GM19023 (cell line): Measurements from ENCODE around the gene NEK5.
"Not testable (repeated sequence)": the region's sequence is repeated elsewhere in the genome, so short reads cannot be mapped to it uniquely, and the experiment has no call there.

Experiments used
- ATAC-seq: cut with Tn5 transposase; IDR thresholded peaks from one replicate; pipeline ENCODE4 v1.9.1; 2021; ENCODE audit warnings: mild to moderate bottlenecking, moderate library complexity; ENCODE audit not compliant: unreplicated experiment

Gene NEK5

DNA sequence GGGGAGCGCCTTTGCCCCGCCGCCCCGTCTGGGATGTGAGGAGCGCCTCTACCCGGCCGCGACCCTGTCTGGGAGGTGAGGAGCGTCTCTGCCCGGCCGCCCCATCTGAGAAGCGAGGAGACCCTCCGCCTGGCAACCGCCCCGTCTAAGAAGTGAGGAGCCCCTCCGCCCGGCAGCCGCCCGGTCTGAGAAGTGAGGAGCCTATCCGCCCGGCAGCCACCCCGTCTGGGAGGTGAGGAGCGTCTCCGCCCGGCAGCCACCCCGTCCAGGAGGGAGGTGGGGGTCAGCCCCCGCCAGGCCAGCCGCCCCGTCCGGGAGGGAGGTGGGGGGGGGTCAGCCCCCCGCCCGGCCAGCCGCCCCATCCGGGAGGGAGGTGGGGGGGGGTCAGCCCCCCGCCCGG lies 49.0 kb downstream of the NEK5 start:
- ATAC-seq, result not testable (repeated sequence)

DNA sequence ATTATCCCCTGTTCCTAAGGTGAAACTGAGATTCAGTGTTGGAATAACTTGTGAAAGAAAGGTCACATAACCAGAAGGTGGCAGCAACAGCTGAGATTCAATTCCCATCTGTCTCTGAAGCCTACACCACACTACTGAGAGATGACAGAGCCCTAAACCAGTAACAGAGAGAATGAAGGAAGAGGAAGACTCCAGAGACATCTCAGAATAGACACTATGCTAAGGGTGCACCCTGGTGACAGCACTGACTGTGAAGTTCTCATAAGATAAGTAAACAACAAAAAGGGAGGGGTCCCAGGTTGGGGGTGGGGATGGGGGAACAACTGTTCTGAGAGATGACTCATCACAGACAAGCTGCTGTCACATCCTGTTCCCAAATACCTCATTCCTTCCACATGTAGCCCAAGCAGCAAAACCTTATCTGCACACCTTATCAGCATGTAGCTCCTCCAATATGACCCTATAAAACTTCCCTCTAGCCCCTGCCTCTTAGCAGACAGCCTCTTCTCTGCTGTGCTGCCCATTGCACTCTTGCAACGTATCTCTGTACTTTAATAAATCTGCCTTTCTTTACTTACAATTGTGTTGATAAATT lies 57.8 kb downstream of the NEK5 start:
- no peak for ATAC-seq

- no peak for ATAC-seq
Observed at GRCh38 chr13:52067237-52067636, 61.6 kb downstream of the NEK5 start.

DNA sequence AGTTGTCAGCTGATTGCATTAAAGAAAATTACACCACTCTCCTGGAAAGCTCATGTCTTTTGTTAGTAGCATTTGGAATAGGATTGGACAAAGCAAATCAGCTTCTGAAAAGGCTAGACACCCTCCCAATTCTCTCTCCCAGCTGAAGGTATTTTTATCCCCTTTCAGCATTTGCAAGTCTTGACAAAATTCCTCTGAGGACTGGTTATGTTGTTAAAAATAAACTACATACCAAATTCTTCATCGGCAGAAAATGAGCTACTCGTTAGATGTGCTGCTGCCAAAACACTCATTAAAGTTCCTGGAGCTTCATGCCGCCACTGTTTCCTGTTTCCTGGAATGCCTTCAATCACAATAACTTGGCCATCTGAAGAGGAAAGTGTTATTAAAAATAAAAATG lies 67.3 kb downstream of the NEK5 start:
- no peak for ATAC-seq

DNA sequence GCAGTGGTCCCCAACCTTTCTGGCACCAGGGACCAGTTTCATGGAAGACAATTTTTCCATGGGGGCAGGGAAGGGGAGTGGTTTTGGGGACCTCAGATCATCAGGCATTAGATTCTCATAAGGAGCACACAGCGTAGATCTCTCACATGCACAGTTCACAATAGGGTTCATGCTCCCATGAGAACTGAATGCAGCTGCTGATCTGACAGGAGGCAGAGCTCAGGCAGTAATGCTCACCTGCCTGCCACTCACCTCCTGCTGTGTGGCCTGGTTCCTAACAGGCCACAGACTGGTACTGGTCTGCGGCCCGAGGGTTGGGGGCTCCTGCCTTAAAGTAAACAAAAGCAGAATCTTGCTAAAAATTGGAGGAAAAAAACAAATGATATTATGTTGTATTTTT lies 67.8 kb downstream of the NEK5 start:
- not testable (repeated sequence) for ATAC-seq

GRCh38 chr13:52053460-52053859 lies 75.4 kb downstream of the NEK5 start:
- no peak for ATAC-seq

GRCh38 chr13:52051400-52051799 lies 77.5 kb downstream of the NEK5 start:
- no peak for ATAC-seq

GRCh38 chr13:52048516-52048915 lies 80.4 kb downstream of the NEK5 start:
- no peak for ATAC-seq

GRCh38 chr13:52047463-52047862 lies 81.4 kb downstream of the NEK5 start:
- no peak for ATAC-seq

GRCh38 chr13:52043675-52044074 lies 85.2 kb downstream of the NEK5 start:
- no peak for ATAC-seq

- no peak for ATAC-seq
Observed at GRCh38 chr13:52036037-52036436, 92.8 kb downstream of the NEK5 start.

DNA sequence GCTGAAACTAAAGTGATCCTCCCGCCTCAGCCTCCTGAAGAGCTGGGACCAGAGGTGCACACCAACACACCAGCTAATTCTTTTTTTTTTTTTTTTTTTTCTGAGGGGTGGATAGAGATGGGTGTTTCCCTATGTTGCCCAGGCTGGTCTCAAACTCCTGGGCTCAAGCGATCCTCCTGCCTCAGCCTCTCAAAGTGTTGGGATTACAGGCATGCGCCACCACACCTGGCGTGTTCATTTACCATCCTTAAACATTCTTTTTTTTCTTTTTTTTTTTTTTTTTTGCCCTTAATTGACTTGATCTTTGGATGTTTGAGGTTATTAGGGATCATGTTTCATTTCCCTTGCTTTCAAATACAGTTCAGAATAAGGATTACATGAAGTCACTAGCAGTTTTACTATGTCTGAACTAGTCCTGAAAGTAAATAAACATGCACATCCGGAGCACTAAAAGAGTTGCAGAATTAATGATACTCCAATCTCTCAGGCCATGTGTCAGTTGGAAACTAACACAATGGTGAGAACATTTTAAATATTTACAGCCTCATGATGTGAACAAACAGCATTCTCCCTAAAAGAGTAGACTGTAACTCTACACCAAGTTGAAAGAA lies 94.2 kb downstream of the NEK5 start:
- no peak for ATAC-seq

- no peak for ATAC-seq
Observed at GRCh38 chr13:52033039-52033438, 95.8 kb downstream of the NEK5 start.

GRCh38 chr13:52030401-52030800 lies 98.5 kb downstream of the NEK5 start:
- ATAC-seq, result not testable (repeated sequence)

- ATAC-seq, result no peak
Observed at GRCh38 chr13:52029569-52029968, 99.3 kb downstream of the NEK5 start.

GRCh38 chr13:52027832-52028231 lies 101.0 kb downstream of the NEK5 start:
- no peak for ATAC-seq

GRCh38 chr13:52026246-52026626 lies 102.6 kb downstream of the NEK5 start:
- no peak for ATAC-seq

DNA sequence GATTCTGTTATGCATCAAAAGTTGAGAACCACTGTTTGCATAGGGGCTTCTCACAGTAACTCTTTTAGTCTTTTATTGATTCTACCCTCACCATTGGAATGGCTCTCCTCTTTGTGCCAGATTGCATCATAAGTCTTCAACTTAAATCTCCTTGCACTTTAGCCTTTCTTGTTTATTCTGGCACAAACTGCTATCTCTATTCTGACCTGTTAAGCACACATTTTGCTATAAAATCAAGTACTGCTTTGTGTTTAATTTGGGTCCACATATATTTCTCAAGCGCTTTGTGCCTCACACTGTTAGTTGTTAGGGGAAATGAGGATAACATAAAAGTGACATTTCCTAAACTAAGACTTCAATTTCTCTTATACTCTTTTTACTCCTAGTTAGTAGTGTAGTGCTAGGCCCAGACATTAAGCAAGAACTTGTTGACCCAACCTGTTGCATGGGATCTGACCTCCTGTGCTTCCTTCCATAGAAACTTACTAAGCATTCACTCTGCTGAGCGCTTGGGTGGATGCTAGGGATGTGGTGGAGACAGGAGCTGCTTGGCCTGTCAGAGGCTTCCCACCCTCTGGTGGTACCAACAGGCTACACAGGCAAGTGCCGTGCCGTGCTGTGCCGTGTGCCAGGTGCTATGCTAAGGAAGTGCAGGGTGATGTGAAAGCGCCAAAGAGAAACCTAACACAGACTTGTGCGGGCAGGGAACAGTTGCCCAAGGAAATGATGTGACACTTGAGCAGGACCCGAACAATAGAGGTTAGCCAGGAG lies 103.2 kb downstream of the NEK5 start:
- ATAC-seq, result no peak

GRCh38 chr13:52024481-52024880 lies 104.4 kb downstream of the NEK5 start, which contains the start of gene UTP14C:
TSS of gene UTP14C (plus strand) at chr13:52024691. CDS start at chr13:52028805, 4,114 bp downstream.
- ATAC-seq, result no peak

DNA sequence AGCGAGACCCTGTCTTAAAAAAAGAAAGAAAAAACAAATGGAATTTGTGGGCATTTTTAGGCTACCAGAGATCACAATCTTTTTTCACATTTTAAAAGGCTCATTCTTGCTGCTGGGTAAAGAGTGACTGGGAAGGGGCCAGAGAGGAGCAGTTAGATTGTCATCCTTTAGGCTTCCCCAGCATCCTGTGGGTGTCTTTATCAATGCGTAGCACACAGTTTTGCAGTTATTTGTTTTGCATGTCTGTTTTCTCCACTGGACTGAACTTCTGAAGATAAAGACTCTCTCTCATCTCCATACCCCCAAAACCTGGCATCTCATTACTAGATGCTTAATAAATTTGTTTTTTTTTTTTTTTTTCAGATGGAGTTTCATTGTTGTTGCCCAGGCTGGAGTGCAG lies 106.5 kb downstream of the NEK5 start:
- no peak for ATAC-seq

DNA sequence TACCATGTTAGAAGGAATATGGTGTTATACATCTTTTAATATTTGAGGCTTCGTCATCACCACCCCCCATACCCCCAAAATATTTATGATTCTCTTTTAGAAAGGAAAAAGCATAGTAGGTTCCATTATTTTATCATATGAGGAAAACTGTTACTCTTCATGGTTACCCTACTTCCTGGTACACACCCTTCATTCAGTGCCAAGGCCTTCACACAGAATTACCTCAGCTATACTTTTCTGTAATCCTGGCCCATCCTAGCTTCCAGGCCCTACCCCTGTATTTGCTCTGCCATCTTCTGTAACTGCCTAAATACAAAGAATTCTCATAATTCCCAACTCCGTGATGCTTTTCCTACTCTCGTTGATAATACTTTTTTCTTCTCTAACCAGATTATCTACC lies 108.7 kb downstream of the NEK5 start:
- ATAC-seq, result no peak

DNA sequence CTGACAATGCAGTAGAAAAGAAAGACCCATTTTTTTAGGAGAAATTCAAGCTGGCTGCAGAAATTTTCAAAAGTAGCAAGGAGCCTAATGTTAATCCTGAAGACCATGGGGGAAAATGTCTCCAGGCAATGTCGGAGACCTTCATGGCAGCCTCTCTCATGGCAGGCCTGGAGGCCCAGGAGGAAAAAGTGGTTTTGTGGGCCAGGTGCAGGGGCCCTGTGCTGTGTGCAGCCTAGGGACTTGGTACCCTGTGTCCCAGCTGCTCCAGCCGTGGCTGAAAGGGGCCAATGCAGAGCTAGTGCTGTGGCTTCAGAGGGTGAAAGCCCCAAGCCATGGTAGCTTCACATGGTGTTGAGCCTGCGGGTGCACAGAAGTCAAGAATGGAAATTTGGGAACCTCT lies 112.6 kb downstream of the NEK5 start:
- ATAC-seq, result no peak
